K562 (cell line): Measurements from ENCODE around the gene HYAL3. TPM values are rescaled to one million over a fixed set of nuclear protein-coding genes. Genes with fewer than 3 reads are reported as not detected.

Experiments used
- ATAC-seq: fragments of 200-7000 bp; cut with Tn5 transposase; 3 replicates; pipeline ENCODE4 v1.9.1; 2020; ENCODE audit warnings: moderate library complexity
- Bru-seq: library from RNA; stranded (reverse); fragments of 400-500 nt; gene quantifications from one replicate; lab custom pipeline; 2021; lab: Mats Ljungman, UMichigan
- BruChase-seq, 2 experiments: library from RNA; stranded (reverse); fragments of 400-500 nt; gene quantifications; one replicate each; lab custom pipeline; 2021; lab: Mats Ljungman, UMichigan
- BruUV-seq: library from RNA; stranded (reverse); fragments of 400-500 nt; replicated peaks from 2 replicates; lab custom pipeline; 2021; lab: Mats Ljungman, UMichigan
- CTCF ChIA-PET: fragments of 300-600 bp; formaldehyde crosslinking; extraction: SDS; loops from one replicate; lab custom pipeline; 2021; ENCODE audit warnings: low intra/inter-chr PET ratio; lab: Yijun Ruan, JAX
- POLR2A ChIA-PET: fragments of 300-600, 350-650 bp; sonication (Branson Sonifier 250); formaldehyde crosslinking; extraction: SDS; loops from one replicate; lab custom pipeline; 2021; ENCODE audit warnings: antibody characterized with exemption, inconsistent platforms; lab: Yijun Ruan, JAX
- DNase-seq, 4 experiments: peaks; one replicate each; pipeline versions ENCODE4 v3.0.0 to v3.0.0-alpha.2; 2011 to 2018; ENCODE audit warnings: low spot score in 3 of 4, mixed read lengths in 3 of 4; ENCODE audit errors: extremely low read depth in 1 of 4
- FAIRE-seq: peaks from 2 replicates; lab custom pipeline; 2011; peaks lifted over from hg19 to GRCh38; lab: Jason Lieb, UNC
- H2AFZ ChIP-seq: 2 replicates; pipeline ENCODE4 v1.6.0; 2011; ENCODE audit warnings: low read depth, low read length, control low read depth, inconsistent platforms
- H3K27ac ChIP-seq: fragments of 200-600 bp; 3 replicates; pipeline ENCODE4 v1.8.0; 2011; ENCODE audit warnings: low read depth, mild to moderate bottlenecking, control low read depth, inconsistent platforms, low read length, moderate library complexity, mixed read lengths; ENCODE audit errors: extremely low read depth
- H3K27me3 ChIP-seq, 2 experiments: fragments of 300-600 bp in 1 of 2; 2 replicates in 1 of 2; 3 replicates in 1 of 2; pipeline versions ENCODE4 v1.6.0 to v1.8.0; 2011; ENCODE audit warnings: inconsistent platforms in 2 of 2, low read length in 2 of 2, mild to moderate bottlenecking in 1 of 2, mixed read lengths in 1 of 2, moderate library complexity in 1 of 2; ENCODE audit not compliant: control insufficient read depth in 2 of 2, insufficient read depth in 2 of 2
- H3K36me3 ChIP-seq: fragments of 300-600 bp; 3 replicates; pipeline ENCODE4 v1.8.0; 2011; ENCODE audit warnings: mild to moderate bottlenecking, low read length, inconsistent platforms; ENCODE audit not compliant: control insufficient read depth, insufficient read depth
- H3K4me1 ChIP-seq, 2 experiments: fragments of 200-600 bp in 1 of 2; replicated peaks in 1 of 2; 2 replicates in 1 of 2; 3 replicates in 1 of 2; pipeline versions ENCODE4 v1.5.1 to v1.8.0; 2011; ENCODE audit warnings: inconsistent platforms in 2 of 2, low read length in 2 of 2, mild to moderate bottlenecking in 1 of 2, mixed read lengths in 1 of 2, moderate library complexity in 1 of 2; ENCODE audit not compliant: control insufficient read depth in 2 of 2, insufficient read depth in 2 of 2
- H3K4me2 ChIP-seq: 2 replicates; pipeline ENCODE4 v1.6.1; 2011; ENCODE audit warnings: low read length, control low read depth, inconsistent platforms, mixed read lengths; ENCODE audit not compliant: insufficient read depth
- H3K4me3 ChIP-seq: fragments of 200-600 bp; sonication (generic), shearing (Covaris generic); 2 replicates; pipeline ENCODE4 v1.5.1; 2016; ENCODE audit warnings: control low read depth, inconsistent platforms
- H3K79me2 ChIP-seq: fragments of 200-600 bp; 3 replicates; pipeline ENCODE4 v1.8.0; 2011; ENCODE audit warnings: low read length, inconsistent platforms; ENCODE audit not compliant: control insufficient read depth, insufficient read depth
- H3K9ac ChIP-seq, 2 experiments: 2 replicates each; pipeline versions ENCODE4 v1.6.0 to v1.6.1; 2011; ENCODE audit warnings: low read depth in 2 of 2, low read length in 2 of 2, control low read depth in 1 of 2, inconsistent platforms in 1 of 2, mild to moderate bottlenecking in 1 of 2, mixed read lengths in 1 of 2; ENCODE audit not compliant: insufficient read depth in 1 of 2
- H3K9me1 ChIP-seq: one replicate; pipeline ENCODE4 v1.6.0; 2011; ENCODE audit warnings: inconsistent platforms, mild to moderate bottlenecking, low read length, moderate library complexity; ENCODE audit not compliant: control insufficient read depth, insufficient read depth
- H3K9me3 ChIP-seq: replicated peaks from 2 replicates; pipeline ENCODE4 v1.5.1; 2011; ENCODE audit warnings: low read depth, low read length, inconsistent platforms; ENCODE audit not compliant: control insufficient read depth, insufficient read depth
- H4K20me1 ChIP-seq: replicated peaks from 2 replicates; pipeline ENCODE4 v1.6.1; 2011; ENCODE audit warnings: low read length, inconsistent platforms, mixed read lengths; ENCODE audit not compliant: control insufficient read depth, insufficient read depth
- COPS2 ChIP-seq: fragments of 450-650 bp; conservative IDR thresholded peaks from 2 replicates; pipeline ENCODE4 v1.6.1; 2016; ENCODE audit warnings: mild to moderate bottlenecking, moderate library complexity
- CREM ChIP-seq: IDR thresholded peaks from 2 replicates; pipeline ENCODE4 v1.6.1; 2014; ENCODE audit warnings: antibody characterized with exemption, low read depth
- FOXP1 ChIP-seq: sonication (generic); formaldehyde crosslinking; IDR thresholded peaks from 2 replicates; pipeline ENCODE4 v1.8.0; 2022; ENCODE audit warnings: mild to moderate bottlenecking, missing genetic modification reagents
- HCFC1 ChIP-seq: IDR thresholded peaks from 2 replicates; pipeline ENCODE4 v1.6.1; 2012; ENCODE audit warnings: low read depth, low read length, improper control_type of control experiment
- MBD2 ChIP-seq: sonication (generic); IDR thresholded peaks from 2 replicates; pipeline ENCODE4 v1.6.1; 2016; ENCODE audit warnings: low read depth, borderline replicate concordance
- RB1 ChIP-seq: fragments of 450-650 bp; IDR thresholded peaks from 2 replicates; pipeline ENCODE4 v1.6.1; 2017; ENCODE audit warnings: low read depth, mild to moderate bottlenecking
- RBM14 ChIP-seq: fragments of 200-400 bp; formaldehyde crosslinking; IDR thresholded peaks from 2 replicates; pipeline ENCODE4 v1.6.1; 2018; ENCODE audit warnings: low read depth, mild to moderate bottlenecking, low read length, moderate library complexity, borderline replicate concordance; ENCODE audit not compliant: insufficient read depth
- SMARCA4 ChIP-seq: fragments of 450-650 bp; IDR thresholded peaks from 2 replicates; pipeline ENCODE4 v1.6.1; 2016
- XRCC5 ChIP-seq: fragments of 200-400 bp; formaldehyde crosslinking; IDR thresholded peaks from 2 replicates; pipeline ENCODE4 v1.6.1; 2017; ENCODE audit warnings: low read depth, mild to moderate bottlenecking, low read length
- ZC3H8 ChIP-seq: fragments of 450-650 bp; IDR thresholded peaks from 2 replicates; pipeline ENCODE4 v1.6.1; 2017
- ZFPM2 ChIP-seq: fragments of 250-450 bp; sonication (Bioruptor Pico); IDR thresholded peaks from 2 replicates; pipeline ENCODE4 v1.5.1; 2022; ENCODE audit warnings: mild to moderate bottlenecking
- WGBS: fragments of 100-300 bp; shearing (Covaris generic); methylation state at CpG from one replicate; pipeline ENCODE4 v1.1.6; 2016; ENCODE audit warnings: low coverage, mixed read lengths; ENCODE audit not compliant: insufficient coverage; ENCODE audit errors: missing lambda C conversion rate; 5-methylcytosine and 5-hydroxymethylcytosine counted together
- in situ Hi-C: fragments of 300-500 bp; cut with MboI; formaldehyde crosslinking; loops from 4 replicates; pipeline ENCODE4 v1.15.0; 2018; ENCODE audit warnings: inconsistent platforms, mixed read lengths
- intact Hi-C: fragments of 100-400 bp; cut with micrococcal nuclease; formaldehyde crosslinking; loops from 2 replicates; pipeline ENCODE4 v1.14.2; 2022
- long read RNA-seq, 3 experiments: library from polyadenylated mRNA in 2 of 3; library from RNA in 1 of 3; unstranded in 2 of 3; stranded (forward) in 1 of 3; transcript quantifications; one replicate each; pipeline ENCODE4 v2.0.0, GENCODE V29; 2019 to 2022
- polyA minus RNA-seq, 3 experiments: library from RNA; depleted of rRNA, polyadenylated mRNA; stranded (reverse); fragments of >200 nt; gene quantifications; 2 replicates each; pipeline ENCODE4 v1.2.3, GENCODE V29; 2011
- polyA plus RNA-seq, 8 experiments: library from polyadenylated mRNA; depleted of rRNA in 4 of 8; stranded (reverse) in 5 of 8; unstranded in 3 of 8; fragments of >200 nt; fragmentation: Nextera tagmentation in 2 of 8; fragmentation: Illumina TruSeq in 1 of 8; extraction: Ambion mirVana in 2 of 8; extraction: Trizol in 1 of 8; gene quantifications; 2 replicates each; pipeline versions ENCODE4 v1.2.1 to v1.2.3, GENCODE V29; 2011 to 2014; ENCODE audit warnings: inconsistent platforms in 1 of 8, missing spikeins in 1 of 8
- total RNA-seq, 7 experiments: library from RNA; depleted of rRNA in 6 of 7; stranded (reverse); fragments of >200 nt in 6 of 7; fragmentation: Illumina TruSeq in 2 of 7; extraction: Trizol in 2 of 7; gene quantifications; 2 replicates each; pipeline versions ENCODE4 v1.2.1 to v1.2.3, GENCODE V29; 2011 to 2021; ENCODE audit warnings: low replicate concordance in 1 of 7
- TF ChIP-seq, protein P1 (sequence below): fragments of 450-650 bp; IDR thresholded peaks from 2 replicates; pipeline ENCODE4 v1.6.1; 2016; ENCODE audit warnings: borderline replicate concordance
- TF ChIP-seq, protein P2 (sequence below): fragments of 250-450 bp; sonication (Bioruptor Pico); IDR thresholded peaks from 2 replicates; pipeline ENCODE4 v1.4.0; 2020; ENCODE audit warnings: mild to moderate bottlenecking

HYAL3 gene
- total RNA-seq (2011; cell fraction: chromatin; rRNA removed; ENCODE audit: low replicate concordance), result 5.1 and 18.1 TPM in 2 replicates
- 10.5 and 12.3 TPM in 2 replicates for total RNA-seq (2011; cell fraction: nucleolus; rRNA removed)
- 6.0 and 7.5 TPM in 2 replicates for total RNA-seq (2011; cell fraction: nucleoplasm; rRNA removed)
- total RNA-seq (2014; rRNA removed) (6.8 and 12.8 TPM in 2 replicates), total RNA-seq (2014; rRNA removed; fragmentation: Illumina TruSeq; extraction: Trizol) (2.1 and 2.4 TPM in 2 replicates), total RNA-seq (2015; rRNA removed; fragmentation: Illumina TruSeq; extraction: Trizol) (8.3 and 9.1 TPM in 2 replicates), total RNA-seq (2021) (7.0 and 9.8 TPM in 2 replicates), polyA plus RNA-seq (2011; rRNA removed) (5.4 and 6.8 TPM in 2 replicates), polyA plus RNA-seq (2014; fragmentation: Illumina TruSeq; extraction: Trizol) (9.1 and 9.8 TPM in 2 replicates), polyA plus RNA-seq (2014; fragmentation: Nextera tagmentation; extraction: Ambion mirVana) (1 to 10 TPM in 1 of 2 experiments, under 1 TPM in 1; 0.38 to 1.0 TPM), polyA plus RNA-seq (2014; rRNA removed) (9.0 and 16.5 TPM in 2 replicates), polyA minus RNA-seq (2011; rRNA and poly(A)+ RNA removed) (1.7 and 2.9 TPM in 2 replicates), Bru-seq, nascent RNA (percentile 54 among the genes with signal in this experiment), BruChase-seq, experiment 1, labeled RNA remaining after a 2-hour chase (percentile 46 among the genes with signal in this experiment), BruChase-seq, experiment 2, labeled RNA remaining after a 6-hour chase (percentile 55 among the genes with signal in this experiment)
- 10.7 and 28.9 TPM in 2 replicates for polyA plus RNA-seq (2011; cell fraction: cytosol; rRNA removed)
- 11.9 and 20.3 TPM in 2 replicates for polyA plus RNA-seq (2011; cell fraction: nucleus; rRNA removed)
- polyA plus RNA-seq (2012), result 8.0 and 13.8 TPM in 2 replicates
- polyA minus RNA-seq (2011; cell fraction: cytosol; rRNA and poly(A)+ RNA removed), result 3.8 and 4.4 TPM in 2 replicates
- polyA minus RNA-seq (2011; cell fraction: nucleus; rRNA and poly(A)+ RNA removed), result 5.4 and 6.2 TPM in 2 replicates
- long read RNA-seq, experiment 1, transcript HYAL3-201 (4 exons, 1,942 nt), result major isoform, 5 of 37 reads
- long read RNA-seq, experiment 1, partial matches to known transcripts, result 9 of 37 reads
- long read RNA-seq, experiment 1, other reads (novel, unspliced or antisense), result 20 of 37 reads
- long read RNA-seq, experiment 2, partial matches to known transcripts, result 0 of 9 reads
- long read RNA-seq, experiment 2, other reads (novel, unspliced or antisense), result 6 of 9 reads
- long read RNA-seq, experiment 3, transcript HYAL3-201 (4 exons, 1,942 nt), result major isoform, 5 of 8 reads
- long read RNA-seq, experiment 3, partial matches to known transcripts, result 1 of 8 reads
- long read RNA-seq, experiment 3, other reads (novel, unspliced or antisense), result 1 of 8 reads

DNA sequence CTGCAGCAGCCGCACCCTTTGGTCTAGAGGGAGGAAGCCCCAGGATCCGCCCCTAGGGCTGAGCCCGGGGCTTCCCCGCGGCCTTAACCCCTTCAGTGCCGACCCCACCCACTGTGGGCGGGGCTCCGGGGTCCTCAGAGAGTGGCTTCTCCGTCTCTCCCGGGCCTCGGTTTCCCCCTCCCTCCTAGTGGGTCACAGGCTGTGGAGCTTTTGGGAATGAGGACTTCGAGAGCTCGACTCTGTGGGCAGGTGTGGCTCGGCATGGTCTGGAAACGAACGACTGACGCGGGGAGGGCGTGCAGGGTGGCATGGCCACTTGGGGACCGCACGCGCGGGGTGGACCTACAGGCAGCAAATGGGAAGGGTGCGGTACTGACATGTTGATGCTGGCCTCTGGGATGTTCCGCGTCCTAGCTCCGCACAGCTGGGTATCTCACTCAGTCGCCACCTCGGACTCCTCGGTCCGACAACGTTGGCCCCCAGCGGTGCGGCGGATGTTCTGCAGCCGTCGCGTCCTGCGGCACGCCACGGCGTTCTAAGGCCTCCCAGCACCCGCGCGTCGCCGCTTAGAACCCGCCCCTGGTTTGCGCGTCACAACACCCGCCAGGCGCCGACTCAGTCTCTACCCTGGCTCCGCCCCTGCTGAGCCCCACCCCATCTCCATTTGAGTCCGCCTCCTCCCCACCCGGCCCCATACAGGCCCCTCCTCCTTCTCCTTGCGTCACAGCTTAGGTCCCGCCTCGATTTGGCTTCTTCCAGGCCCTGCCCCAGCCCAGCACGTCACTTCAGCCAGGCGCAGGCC, at the start of gene HYAL3, which contains the start of gene NAA80:
Gene HYAL3 (minus strand): TSS at position 570 of the 802 bp plus-strand sequence. CDS start 3,803 bp downstream, outside the sequence.
Gene NAA80 (minus strand): TSS at position 570 of the 802 bp plus-strand sequence. CDS start 1,942 bp downstream, outside the sequence.
- H3K27me3 ChIP-seq, result no peaks in the 10 kb centered on the region
- intact Hi-C loops, result loop anchor here (2.0 kb wide), 1 partner anchor 30 kb away; the partner anchor contains the start of gene TUSC2
- H3K36me3 ChIP-seq, result peaks cover 19% of the 10 kb centered on the region; the same call in 2 of the 3 replicates
- peak; percentile 85 for ATAC-seq
- peak within 1 kb of the TSS; percentile 94 for H3K4me2 ChIP-seq
- H3K4me1 ChIP-seq, result peaks cover 22 to 72% of the 10 kb centered on the region in 2 experiments; a peak in 4 of 5 replicates
- 0% methylated on average over 32 of the region's 61 CpGs for WGBS
- peak within 1 kb of the TSS; percentile 83 for H3K4me3 ChIP-seq
- CTCF ChIA-PET, result interaction anchor here (0.6 to 0.7 kb wide), 2 partner anchors 72 to 369 kb away, joined by 3 to 9 read pairs; no protein-coding TSS in a partner anchor
- DNase-seq, result peak; percentile 89 to 97 (median 93)
- peaks cover 49% of the 10 kb centered on the region for H3K79me2 ChIP-seq
- in situ Hi-C loops, result no loop called here
- no peaks in the 10 kb centered on the region for H4K20me1 ChIP-seq
- H3K9ac ChIP-seq, result peak within 1 kb of the TSS; percentile 94 to 97
- no peaks in the 10 kb centered on the region for H3K9me1 ChIP-seq
- H2AFZ ChIP-seq, result peak within 1 kb of the TSS; percentile 92
- FAIRE-seq, result peak; percentile 99
- POLR2A ChIA-PET, result interaction anchor here (0.6 to 1.5 kb wide), 9 partner anchors 11 to 51 kb away, joined by 3 to 8 read pairs (median 3); partner anchors contain the start of gene TUSC2
- BruUV-seq, result no TSS peak
- H3K27ac ChIP-seq, result peak within 1 kb of the TSS; percentile 99
- no peaks in the 10 kb centered on the region for H3K9me3 ChIP-seq
- TF ChIP-seq CREM (peak; percentile 91), SMARCA4 (no peak), RB1 (peak; percentile 19; the same call in 1 of the 2 replicates), COPS2 (no peak), ZC3H8 (no peak), RBM14 (no peak), XRCC5 (peak; percentile 89), HCFC1 (peak; percentile 54), FOXP1 (CRISPR knock-in tag) (0 out of 2 replicates have a peak, but pooled peaks have one; percentile 42), ZFPM2 (CRISPR knock-in tag) (no peak), MBD2 (peak; percentile 18; the same call in 1 of the 2 replicates)
- TF ChIP-seq, protein P1, sequence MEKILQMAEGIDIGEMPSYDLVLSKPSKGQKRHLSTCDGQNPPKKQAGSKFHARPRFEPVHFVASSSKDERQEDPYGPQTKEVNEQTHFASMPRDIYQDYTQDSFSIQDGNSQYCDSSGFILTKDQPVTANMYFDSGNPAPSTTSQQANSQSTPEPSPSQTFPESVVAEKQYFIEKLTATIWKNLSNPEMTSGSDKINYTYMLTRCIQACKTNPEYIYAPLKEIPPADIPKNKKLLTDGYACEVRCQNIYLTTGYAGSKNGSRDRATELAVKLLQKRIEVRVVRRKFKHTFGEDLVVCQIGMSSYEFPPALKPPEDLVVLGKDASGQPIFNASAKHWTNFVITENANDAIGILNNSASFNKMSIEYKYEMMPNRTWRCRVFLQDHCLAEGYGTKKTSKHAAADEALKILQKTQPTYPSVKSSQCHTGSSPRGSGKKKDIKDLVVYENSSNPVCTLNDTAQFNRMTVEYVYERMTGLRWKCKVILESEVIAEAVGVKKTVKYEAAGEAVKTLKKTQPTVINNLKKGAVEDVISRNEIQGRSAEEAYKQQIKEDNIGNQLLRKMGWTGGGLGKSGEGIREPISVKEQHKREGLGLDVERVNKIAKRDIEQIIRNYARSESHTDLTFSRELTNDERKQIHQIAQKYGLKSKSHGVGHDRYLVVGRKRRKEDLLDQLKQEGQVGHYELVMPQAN, result peak; percentile 88; the same call in 1 of the 2 replicates
- TF ChIP-seq, protein P2, sequence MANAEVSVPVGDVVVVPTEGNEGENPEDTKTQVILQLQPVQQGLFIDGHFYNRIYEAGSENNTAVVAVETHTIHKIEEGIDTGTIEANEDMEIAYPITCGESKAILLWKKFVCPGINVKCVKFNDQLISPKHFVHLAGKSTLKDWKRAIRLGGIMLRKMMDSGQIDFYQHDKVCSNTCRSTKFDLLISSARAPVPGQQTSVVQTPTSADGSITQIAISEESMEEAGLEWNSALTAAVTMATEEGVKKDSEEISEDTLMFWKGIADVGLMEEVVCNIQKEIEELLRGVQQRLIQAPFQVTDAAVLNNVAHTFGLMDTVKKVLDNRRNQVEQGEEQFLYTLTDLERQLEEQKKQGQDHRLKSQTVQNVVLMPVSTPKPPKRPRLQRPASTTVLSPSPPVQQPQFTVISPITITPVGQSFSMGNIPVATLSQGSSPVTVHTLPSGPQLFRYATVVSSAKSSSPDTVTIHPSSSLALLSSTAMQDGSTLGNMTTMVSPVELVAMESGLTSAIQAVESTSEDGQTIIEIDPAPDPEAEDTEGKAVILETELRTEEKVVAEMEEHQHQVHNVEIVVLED (CRISPR knock-in tag), result peak; percentile 86
